WTC11 (cell line): ENCODE data around the gene DAAM2. TPM values are rescaled to one million over a fixed set of nuclear protein-coding genes. Genes with fewer than 3 reads are reported as not detected.

Experiments used
- ATAC-seq: fragments of 200-7000 bp; cut with Tn5 transposase; 2 replicates; pipeline ENCODE4 v1.10.0; 2021; ENCODE audit warnings: mild to moderate bottlenecking, moderate library complexity
- CTCF ChIA-PET: fragments of 300-600 bp; sonication (Branson Sonifier 250); formaldehyde crosslinking; loops from one replicate; lab custom pipeline; 2021; ENCODE audit warnings: antibody characterized with exemption; lab: Charles Lee
- POLR2A ChIA-PET: fragments of 350-600 bp; sonication (Branson Sonifier 250); formaldehyde crosslinking; loops from one replicate; lab custom pipeline; 2021; ENCODE audit warnings: antibody characterized with exemption; lab: Charles Lee
- DNase-seq: peaks from one replicate; pipeline ENCODE4 v3.0.0; 2021; ENCODE audit warnings: low spot score
- H3K27ac Mint-ChIP-seq: 2 replicates; pipeline ENCODE4 v1.8.0; 2021; ENCODE audit warnings: mixed read lengths
- H3K27me3 Mint-ChIP-seq: 2 replicates; pipeline ENCODE4 v1.8.0; 2021; ENCODE audit warnings: low read depth, mild to moderate bottlenecking, moderate library complexity, mixed read lengths
- H3K36me3 Mint-ChIP-seq: 2 replicates; pipeline ENCODE4 v1.8.0; 2021; ENCODE audit warnings: mixed read lengths
- H3K4me1 Mint-ChIP-seq: 2 replicates; pipeline ENCODE4 v1.8.0; 2022; ENCODE audit warnings: mixed read lengths
- H3K4me3 Mint-ChIP-seq: 2 replicates; pipeline ENCODE4 v1.8.0; 2021; ENCODE audit warnings: mild to moderate bottlenecking, moderate library complexity, mixed read lengths
- H3K9me3 Mint-ChIP-seq: 2 replicates; pipeline ENCODE4 v1.8.0; 2021; ENCODE audit warnings: mixed read lengths
- CDX4 ChIP-seq: fragments of 250-450 bp; sonication (Bioruptor Pico); IDR thresholded peaks from 2 replicates; pipeline ENCODE4 v1.9.0; 2021; ENCODE audit warnings: moderate library complexity, mild to moderate bottlenecking, inconsistent platforms, borderline replicate concordance
- CREM ChIP-seq: sonication (generic); formaldehyde crosslinking; IDR thresholded peaks from 2 replicates; pipeline ENCODE4 v1.8.1; 2022; ENCODE audit warnings: mild to moderate bottlenecking, missing genetic modification reagents, moderate library complexity
- E2F5 ChIP-seq: sonication (generic); formaldehyde crosslinking; IDR thresholded peaks from 2 replicates; pipeline ENCODE4 v1.8.1; 2022; ENCODE audit warnings: mild to moderate bottlenecking, moderate library complexity, missing genetic modification reagents
- ELF4 ChIP-seq: sonication (generic); formaldehyde crosslinking; IDR thresholded peaks from 2 replicates; pipeline ENCODE4 v1.8.1; 2022; ENCODE audit warnings: low read depth, mild to moderate bottlenecking, moderate library complexity, missing genetic modification reagents
- ERG ChIP-seq: fragments of 250-450 bp; sonication (Bioruptor Pico); IDR thresholded peaks from 2 replicates; pipeline ENCODE4 v1.8.0; 2021; ENCODE audit warnings: mild to moderate bottlenecking
- GRHL2 ChIP-seq: fragments of 250-450 bp; sonication (Bioruptor Pico); IDR thresholded peaks from 2 replicates; pipeline ENCODE4 v1.8.0; 2022; ENCODE audit warnings: mild to moderate bottlenecking, moderate library complexity; ENCODE audit not compliant: insufficient replicate concordance, severe bottlenecking
- IRF2 ChIP-seq: sonication (generic); formaldehyde crosslinking; IDR thresholded peaks from 2 replicates; pipeline ENCODE4 v1.8.0; 2022; ENCODE audit warnings: low read depth, missing genetic modification reagents, borderline replicate concordance
- JUN ChIP-seq: sonication (generic); formaldehyde crosslinking; IDR thresholded peaks from 2 replicates; pipeline ENCODE4 v1.8.0; 2023; ENCODE audit warnings: mild to moderate bottlenecking, missing genetic modification reagents
- MYBL2 ChIP-seq: sonication (generic); formaldehyde crosslinking; IDR thresholded peaks from 2 replicates; pipeline ENCODE4 v1.8.1; 2023; ENCODE audit warnings: mild to moderate bottlenecking, moderate library complexity, missing genetic modification reagents
- NFATC4 ChIP-seq: fragments of 250-450 bp; sonication (Bioruptor Pico); IDR thresholded peaks from 2 replicates; pipeline ENCODE4 v1.9.0; 2021; ENCODE audit warnings: mild to moderate bottlenecking
- NFE2L1 ChIP-seq: sonication (generic); formaldehyde crosslinking; IDR thresholded peaks from 2 replicates; pipeline ENCODE4 v1.8.1; 2023; ENCODE audit warnings: missing genetic modification reagents
- NR1H2 ChIP-seq: sonication (generic); formaldehyde crosslinking; IDR thresholded peaks from 2 replicates; pipeline ENCODE4 v1.9.0; 2021; ENCODE audit warnings: mild to moderate bottlenecking, moderate library complexity, missing genetic modification reagents
- NR2C2 ChIP-seq: sonication (generic); formaldehyde crosslinking; IDR thresholded peaks from 2 replicates; pipeline ENCODE4 v1.8.0; 2022; ENCODE audit warnings: mild to moderate bottlenecking, missing genetic modification reagents
- RELA ChIP-seq: sonication (generic); formaldehyde crosslinking; IDR thresholded peaks from 2 replicates; pipeline ENCODE4 v1.8.1; 2022; ENCODE audit warnings: missing genetic modification reagents, mild to moderate bottlenecking, borderline replicate concordance
- SOX15 ChIP-seq: fragments of 250-450 bp; sonication (Bioruptor Pico); IDR thresholded peaks from 2 replicates; pipeline ENCODE4 v1.9.0; 2021; ENCODE audit warnings: mild to moderate bottlenecking
- ZBTB21 ChIP-seq: sonication (generic); formaldehyde crosslinking; IDR thresholded peaks from 2 replicates; pipeline ENCODE4 v1.8.1; 2023; ENCODE audit warnings: mild to moderate bottlenecking, missing genetic modification reagents, borderline replicate concordance
- ZNF263 ChIP-seq: sonication (generic); formaldehyde crosslinking; IDR thresholded peaks from 2 replicates; pipeline ENCODE4 v1.8.1; 2022; ENCODE audit warnings: low read depth, mild to moderate bottlenecking, moderate library complexity, missing genetic modification reagents
- ZNF317 ChIP-seq: sonication (generic); formaldehyde crosslinking; IDR thresholded peaks from 2 replicates; pipeline ENCODE4 v1.8.1; 2023; ENCODE audit warnings: low read depth, mild to moderate bottlenecking, moderate library complexity, missing genetic modification reagents, borderline replicate concordance
- ZNF423 ChIP-seq: fragments of 250-450 bp; sonication (Bioruptor Pico); IDR thresholded peaks from 2 replicates; pipeline ENCODE4 v2.1.2; 2022; ENCODE audit warnings: mild to moderate bottlenecking, moderate library complexity
- ZNF671 ChIP-seq: fragments of 250-450 bp; sonication (Bioruptor Pico); IDR thresholded peaks from 2 replicates; pipeline ENCODE4 v1.8.0; 2021; ENCODE audit warnings: mild to moderate bottlenecking
- ZSCAN18 ChIP-seq: fragments of 250-450 bp; sonication (Bioruptor Pico); IDR thresholded peaks from 2 replicates; pipeline ENCODE4 v2.1.2; 2022; ENCODE audit warnings: mild to moderate bottlenecking, moderate library complexity
- total RNA-seq: library from RNA; stranded (reverse); gene quantifications from 3 replicates; pipeline ENCODE4 v1.2.3, GENCODE V29; 2021

Gene DAAM2
- total RNA-seq, 1 experiment from 2014 or later, result 2.0 TPM

GRCh38 chr6:39792540-39793450, 619 bp downstream of the DAAM2 start:
- DNase-seq (no peak), ATAC-seq (peak; percentile 32; the same call in 1 of the 2 replicates)
- Mint-ChIP-seq H3K4me3 (peak overlapping the region; percentile 70), H3K27me3 (peaks cover 26% of the 10 kb centered on the region), H3K9me3 (no peaks in the 10 kb centered on the region), H3K4me1 (peaks cover 26% of the 10 kb centered on the region), H3K36me3 (no peaks in the 10 kb centered on the region), H3K27ac (no peak overlapping the region)
- ChIA-PET CTCF (interaction anchor here (1.0 to 3.2 kb wide), 12 partner anchors 7 to 431 kb away, joined by 3 to 20 read pairs (median 4); no protein-coding TSS in a partner anchor), POLR2A (interaction anchor here (0.6 kb wide), 1 partner anchor 350 kb away, joined by 3 read pairs; no protein-coding TSS in a partner anchor)
- TF ChIP-seq JUN (CRISPR knock-in tag) (no peak), ERG (no peak), GRHL2 (CRISPR knock-in tag) (no peak), E2F5 (CRISPR knock-in tag) (no peak), IRF2 (CRISPR knock-in tag) (no peak), ZNF317 (CRISPR knock-in tag) (no peak)

- H3K36me3 Mint-ChIP-seq, result no peaks in the 10 kb centered on the region
- ChIA-PET POLR2A (no interaction called here), CTCF (interaction anchor here (1.0 to 3.2 kb wide), 5 partner anchors 17 to 431 kb away, joined by 3 to 20 read pairs (median 4); no protein-coding TSS in a partner anchor)
- TF ChIP-seq SOX15, result no peak
- no peak for TF ChIP-seq E2F5 (CRISPR knock-in tag)
- TF ChIP-seq CREM (CRISPR knock-in tag), result no peak
- TF ChIP-seq ELF4, result no peak
- TF ChIP-seq RELA, result no peak
- TF ChIP-seq NFE2L1 (CRISPR knock-in tag), result no peak
- no peak for TF ChIP-seq NR1H2 (CRISPR knock-in tag)
- TF ChIP-seq ZSCAN18 (CRISPR knock-in tag), result no peak
- no peak for TF ChIP-seq ZNF423 (CRISPR knock-in tag)
- TF ChIP-seq MYBL2 (CRISPR knock-in tag), result no peak
- no peak for TF ChIP-seq NFATC4
- TF ChIP-seq NR2C2, result no peak
- no peak for TF ChIP-seq ZBTB21 (CRISPR knock-in tag)
- TF ChIP-seq ZNF263 (CRISPR knock-in tag), result no peak
- no peak for TF ChIP-seq ZNF671 (CRISPR knock-in tag)
- no peak for TF ChIP-seq CDX4 (CRISPR knock-in tag)
- no peak for TF ChIP-seq IRF2 (CRISPR knock-in tag)
- H3K27ac Mint-ChIP-seq, result no peak overlapping the region
- H3K27me3 Mint-ChIP-seq, result peaks cover 26% of the 10 kb centered on the region
- DNase-seq (no peak), ATAC-seq (no peak)
- no peak overlapping the region for H3K4me3 Mint-ChIP-seq
- H3K4me1 Mint-ChIP-seq, result peaks cover 26% of the 10 kb centered on the region
- no peaks in the 10 kb centered on the region for H3K9me3 Mint-ChIP-seq
Observed at GRCh38 chr6:39793516-39793915, 1.3 kb downstream of the DAAM2 start.
